T-helper 1 cell treated with Interleukin-12 subunit alpha and Interleukin-12 subunit beta and Interleukin-4 antibody, amounts not matched to agents 30 μg/mL and 1 μg/mL, for 36 hours (primary cell): ENCODE measurements around the gene ASAH2B.
A peak's percentile ranks its signal among the peaks of the same experiment; 100 is the strongest.
"Not testable (repeated sequence)": the region's sequence is repeated elsewhere in the genome, so short reads cannot be mapped to it uniquely, and the experiment has no call there.

Experiments used
- H3K27ac Mint-ChIP-seq: one replicate; pipeline ENCODE4 v1.8.0; 2021; ENCODE audit warnings: mild to moderate bottlenecking, mixed read lengths
- H3K27me3 Mint-ChIP-seq: one replicate; pipeline ENCODE4 v1.8.0; 2021; ENCODE audit warnings: low read depth, mixed read lengths
- H3K36me3 Mint-ChIP-seq: one replicate; pipeline ENCODE4 v1.8.0; 2021; ENCODE audit warnings: low read depth, mixed read lengths
- H3K4me1 Mint-ChIP-seq: one replicate; pipeline ENCODE4 v1.8.0; 2021; ENCODE audit warnings: low read depth, mixed read lengths
- H3K4me3 Mint-ChIP-seq: one replicate; pipeline ENCODE4 v1.8.0; 2021; ENCODE audit warnings: mild to moderate bottlenecking, moderate library complexity, mixed read lengths
- H3K9me3 Mint-ChIP-seq: one replicate; pipeline ENCODE4 v1.8.0; 2021; ENCODE audit warnings: mixed read lengths

ASAH2B gene

DNA sequence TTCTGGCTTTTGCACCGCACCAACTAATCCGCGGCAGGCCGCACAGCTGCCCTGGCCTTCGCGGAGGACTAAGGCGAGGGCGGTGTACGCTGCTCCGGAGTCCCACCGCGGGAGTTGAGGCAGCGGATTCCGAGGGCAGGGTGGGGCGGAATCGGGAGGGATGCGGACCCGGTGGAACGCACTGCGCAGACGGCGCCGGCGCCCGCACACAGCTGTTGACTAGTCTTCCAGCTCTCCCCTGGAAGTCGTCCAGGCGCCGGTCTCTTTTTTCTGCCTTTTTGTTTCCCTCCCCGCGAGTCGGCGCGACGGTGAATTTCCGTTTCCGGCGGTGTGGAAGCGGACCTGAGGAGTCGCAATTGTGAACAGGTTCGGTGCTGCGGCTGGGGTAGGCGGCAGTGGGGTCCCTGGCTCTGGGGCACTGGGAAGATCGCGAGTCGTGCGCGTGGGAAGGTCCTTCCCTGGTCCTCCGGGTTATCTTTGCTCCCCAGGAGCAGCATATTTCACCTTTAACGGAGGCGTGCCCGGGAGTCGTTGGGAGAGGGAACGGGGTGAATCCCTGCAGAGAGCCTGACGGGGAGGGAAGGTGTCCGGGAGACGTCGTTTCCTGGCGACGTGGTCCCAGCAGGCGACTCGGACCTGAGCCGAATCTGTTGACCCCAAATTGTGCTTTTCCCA is at the start of gene ASAH2B:
TSS of gene ASAH2B (plus strand) at position 319 of the 675 bp plus-strand sequence. CDS start 5,195 bp downstream, outside the sequence.
- no peaks in the 10 kb centered on the region for H3K9me3 Mint-ChIP-seq
- peak within 1 kb of the TSS; percentile 97 for H3K4me3 Mint-ChIP-seq
- H3K27ac Mint-ChIP-seq, result peak within 1 kb of the TSS; percentile 81
- H3K36me3 Mint-ChIP-seq, result peaks cover 3% of the 10 kb centered on the region
- peaks cover 24% of the 10 kb centered on the region for H3K27me3 Mint-ChIP-seq
- H3K4me1 Mint-ChIP-seq, result peaks cover 11% of the 10 kb centered on the region

DNA sequence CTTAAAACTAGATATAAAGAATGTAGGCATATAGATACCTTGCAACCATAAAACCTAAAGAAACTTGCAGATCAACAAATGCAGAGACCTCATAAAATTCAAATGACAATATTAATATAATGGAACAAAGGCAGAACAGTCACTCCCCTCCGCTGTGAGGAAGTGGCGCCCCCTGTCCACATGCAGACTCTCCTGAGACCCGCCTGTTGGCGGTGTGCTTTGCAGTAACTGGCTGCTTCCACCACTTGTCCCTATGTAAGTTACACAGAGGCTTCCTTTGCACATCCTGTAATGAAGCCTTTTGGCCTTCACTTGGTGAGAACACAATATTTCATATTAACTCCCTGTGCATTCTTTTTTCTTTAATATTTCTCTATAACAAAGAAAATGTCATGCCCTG is 41.9 kb upstream of the ASAH2B start:
- not testable (repeated sequence) for H3K9me3 Mint-ChIP-seq, H3K4me1 Mint-ChIP-seq, H3K4me3 Mint-ChIP-seq, H3K27me3 Mint-ChIP-seq, H3K27ac Mint-ChIP-seq, H3K36me3 Mint-ChIP-seq

DNA sequence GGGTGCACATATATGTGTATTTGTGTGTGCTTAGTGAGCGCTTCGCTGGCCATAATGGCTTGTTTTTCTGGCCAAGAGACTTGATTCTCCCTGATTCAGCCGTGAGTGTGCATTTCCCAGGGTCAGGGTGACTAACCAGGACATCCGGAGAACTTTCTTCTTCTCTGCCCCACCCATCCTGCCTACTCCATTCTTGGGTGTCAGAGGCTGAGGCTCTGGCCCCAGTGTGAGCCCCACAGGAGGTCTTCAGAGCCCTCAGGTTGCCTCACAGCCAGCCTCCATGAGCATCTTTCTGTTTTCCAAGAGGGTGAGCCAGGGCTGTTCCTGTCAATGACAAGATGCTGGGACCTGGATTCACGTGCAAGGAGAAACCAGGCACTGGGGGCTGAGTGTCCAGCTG is 37.8 kb upstream of the ASAH2B start:
- not testable (repeated sequence) for H3K27ac Mint-ChIP-seq, H3K27me3 Mint-ChIP-seq, H3K4me3 Mint-ChIP-seq, H3K4me1 Mint-ChIP-seq, H3K36me3 Mint-ChIP-seq, H3K9me3 Mint-ChIP-seq

DNA sequence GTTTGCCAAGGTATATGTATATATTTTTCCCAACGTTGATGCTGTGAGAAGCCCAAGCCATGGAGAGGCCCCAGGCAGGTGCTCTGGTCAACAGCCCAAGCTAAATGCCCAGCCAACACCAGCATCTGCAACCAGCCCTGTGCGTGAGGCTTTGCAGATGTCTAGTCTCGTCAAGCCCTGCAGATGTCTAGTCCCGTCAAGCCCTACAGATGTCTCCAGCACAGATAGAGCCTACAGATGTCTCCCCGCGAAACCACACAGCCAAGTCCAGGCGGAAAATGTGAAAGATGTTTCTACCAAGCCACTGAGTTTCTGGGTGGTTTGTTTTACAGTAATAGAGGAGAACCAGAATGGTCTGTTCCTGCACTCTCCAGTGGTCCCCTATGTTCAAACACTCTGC is 36.7 kb upstream of the ASAH2B start:
- not testable (repeated sequence) for H3K36me3 Mint-ChIP-seq, H3K27ac Mint-ChIP-seq, H3K4me1 Mint-ChIP-seq, H3K9me3 Mint-ChIP-seq, H3K4me3 Mint-ChIP-seq, H3K27me3 Mint-ChIP-seq

DNA sequence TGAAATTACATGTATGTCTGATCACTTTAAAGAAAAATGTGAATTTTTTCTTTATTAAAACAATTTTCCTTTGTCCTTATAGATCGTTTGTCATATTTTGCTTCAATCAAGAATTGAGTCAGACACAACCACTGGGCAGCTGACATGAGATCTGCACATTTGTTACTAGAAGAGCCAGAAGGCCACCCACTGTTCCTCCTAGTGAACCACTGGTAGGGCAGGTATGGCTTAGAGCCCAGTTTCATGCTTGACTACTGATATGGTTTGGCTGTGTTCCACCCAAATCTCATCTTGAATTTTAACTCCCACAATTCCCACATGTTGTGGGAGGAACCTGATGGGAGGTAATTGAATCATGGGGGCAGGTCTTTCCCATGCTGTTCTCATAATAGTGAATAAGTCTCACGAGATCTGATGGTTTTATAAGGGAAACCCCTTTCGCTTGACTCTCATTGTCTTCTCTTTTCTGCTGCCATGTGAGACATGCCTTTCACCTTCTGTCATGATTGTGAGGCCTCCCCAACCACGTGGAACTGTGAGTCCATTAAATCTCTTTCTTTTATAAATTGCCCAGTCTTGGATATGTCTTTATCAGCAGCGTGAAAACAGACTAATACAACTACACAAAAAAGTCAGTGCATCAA is 35.2 kb upstream of the ASAH2B start:
- H3K9me3 Mint-ChIP-seq, H3K36me3 Mint-ChIP-seq, H3K27ac Mint-ChIP-seq, H3K4me3 Mint-ChIP-seq, H3K4me1 Mint-ChIP-seq, H3K27me3 Mint-ChIP-seq: not testable (repeated sequence)

DNA sequence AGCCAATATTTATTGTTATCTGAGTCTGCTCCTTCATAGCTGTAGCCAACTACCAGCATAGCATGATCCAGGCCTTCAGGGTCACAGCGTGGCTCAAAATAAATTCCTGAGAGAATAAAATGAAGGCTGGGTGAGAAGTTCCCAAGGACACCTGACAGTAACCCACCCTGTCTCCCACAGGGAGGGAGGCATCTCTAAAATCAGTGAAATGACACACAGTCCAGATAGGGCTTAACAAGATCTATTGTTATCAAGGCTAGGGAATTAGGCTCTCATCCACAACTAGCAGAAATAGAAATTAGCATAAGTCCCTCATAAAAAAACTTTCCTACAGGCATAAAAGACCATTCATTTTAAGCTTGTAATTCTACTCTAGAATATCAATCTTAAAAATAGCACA is 33.7 kb upstream of the ASAH2B start:
- not testable (repeated sequence) for H3K9me3 Mint-ChIP-seq, H3K27ac Mint-ChIP-seq, H3K27me3 Mint-ChIP-seq, H3K4me3 Mint-ChIP-seq, H3K36me3 Mint-ChIP-seq, H3K4me1 Mint-ChIP-seq

DNA sequence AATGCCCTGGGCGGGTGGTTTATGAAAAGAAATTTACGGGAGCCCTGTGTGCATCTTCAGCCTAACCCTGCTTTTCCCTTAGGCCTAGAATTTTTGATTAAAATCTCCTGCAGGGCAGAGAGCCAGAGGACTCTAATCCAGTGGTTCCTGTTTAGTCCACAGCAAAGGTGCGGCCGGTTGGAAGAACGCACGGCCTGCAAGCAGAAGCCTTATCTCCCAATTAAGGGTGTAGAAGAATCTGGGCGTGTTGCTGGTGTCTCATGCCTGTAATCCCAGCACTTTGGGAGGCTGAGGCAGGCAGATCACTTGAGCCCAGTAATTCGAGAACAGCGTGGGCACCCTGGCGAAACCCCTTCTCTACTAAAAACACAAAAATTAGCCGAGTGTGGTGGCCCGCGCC is 29.5 kb upstream of the ASAH2B start:
- H3K4me3 Mint-ChIP-seq, H3K27me3 Mint-ChIP-seq, H3K36me3 Mint-ChIP-seq, H3K27ac Mint-ChIP-seq, H3K9me3 Mint-ChIP-seq, H3K4me1 Mint-ChIP-seq: not testable (repeated sequence)

DNA sequence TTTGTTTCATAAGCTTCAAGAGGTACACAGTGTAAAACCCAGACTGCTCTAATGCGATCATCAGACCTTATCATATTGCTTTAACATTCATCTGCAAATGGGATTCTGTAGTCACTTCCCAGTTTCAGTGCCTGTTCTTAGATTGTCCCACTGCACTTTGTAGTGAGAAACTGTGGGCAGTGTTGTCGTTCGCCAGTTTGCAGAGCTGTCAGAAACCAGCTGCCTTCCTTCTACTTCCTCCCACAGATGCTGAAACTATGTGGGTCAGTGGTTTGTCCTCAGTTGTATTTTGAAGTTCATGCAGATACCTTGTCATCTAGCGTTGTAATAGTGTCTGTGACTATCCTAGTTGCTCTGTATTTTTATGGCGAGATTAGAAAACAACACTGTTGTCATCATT is 15.9 kb upstream of the ASAH2B start:
- H3K9me3 Mint-ChIP-seq, H3K36me3 Mint-ChIP-seq, H3K4me1 Mint-ChIP-seq, H3K27ac Mint-ChIP-seq, H3K4me3 Mint-ChIP-seq: not testable (repeated sequence)
- peaks cover 36% of the 10 kb centered on the region for H3K27me3 Mint-ChIP-seq

DNA sequence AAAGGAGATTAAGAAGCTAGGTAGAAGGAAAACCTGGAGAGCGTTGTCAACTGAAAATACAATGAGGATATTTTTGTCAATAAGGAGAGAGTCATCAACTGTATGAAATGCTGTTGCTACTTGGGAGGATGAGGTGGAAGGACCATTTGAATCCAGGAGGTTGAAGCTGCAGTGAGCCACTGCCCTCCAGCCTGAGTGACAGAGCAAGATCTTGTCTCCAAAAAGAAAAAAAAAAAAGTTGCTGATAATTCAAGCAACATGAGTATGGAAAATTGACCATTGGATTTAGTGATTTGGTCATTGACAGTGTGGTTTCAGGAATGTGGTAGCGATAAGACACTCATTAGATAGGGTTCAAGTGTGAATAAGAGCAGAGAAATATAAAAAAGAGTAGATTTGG is 11.6 kb upstream of the ASAH2B start:
- H3K27me3 Mint-ChIP-seq, result peaks cover 44% of the 10 kb centered on the region
- H3K9me3 Mint-ChIP-seq, H3K4me3 Mint-ChIP-seq, H3K27ac Mint-ChIP-seq, H3K36me3 Mint-ChIP-seq, H3K4me1 Mint-ChIP-seq: not testable (repeated sequence)

DNA sequence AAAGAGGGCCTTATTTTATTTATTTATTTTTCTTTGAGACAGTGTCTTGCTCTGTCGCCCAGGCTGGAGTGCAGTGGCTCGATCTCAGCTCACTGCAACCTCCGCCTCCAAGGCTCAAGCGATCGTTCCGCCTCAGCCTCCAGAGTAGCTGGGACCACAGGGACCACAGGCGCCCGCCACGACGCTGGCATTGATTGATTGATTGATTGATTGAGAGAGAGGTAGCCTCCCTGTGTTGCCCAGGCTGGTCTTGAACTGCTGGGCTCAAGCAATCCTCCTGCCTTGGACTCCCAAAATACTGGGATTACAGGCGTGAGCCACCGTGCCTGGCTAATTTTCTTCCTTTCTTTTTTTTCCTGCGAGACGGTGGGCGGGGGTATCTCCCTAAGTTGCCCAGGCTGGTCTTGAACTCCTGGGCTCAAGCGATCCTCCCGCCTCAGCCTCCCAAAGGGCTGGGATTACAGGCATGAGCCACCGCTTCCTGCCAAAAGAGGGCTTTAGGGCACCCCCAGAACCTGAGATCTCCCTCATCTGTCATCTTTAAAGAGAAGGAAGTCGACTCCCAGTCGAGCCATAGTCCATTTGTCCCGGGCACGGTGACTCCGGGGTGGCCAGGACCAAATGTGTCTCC is 634 bp upstream of the ASAH2B start:
- Mint-ChIP-seq H3K27me3 (peaks cover 30% of the 10 kb centered on the region), H3K4me1 (peaks cover 11% of the 10 kb centered on the region), H3K4me3 (peak overlapping the region; percentile 97), H3K27ac (peak overlapping the region; percentile 58)
- not testable (repeated sequence) for H3K9me3 Mint-ChIP-seq, H3K36me3 Mint-ChIP-seq

DNA sequence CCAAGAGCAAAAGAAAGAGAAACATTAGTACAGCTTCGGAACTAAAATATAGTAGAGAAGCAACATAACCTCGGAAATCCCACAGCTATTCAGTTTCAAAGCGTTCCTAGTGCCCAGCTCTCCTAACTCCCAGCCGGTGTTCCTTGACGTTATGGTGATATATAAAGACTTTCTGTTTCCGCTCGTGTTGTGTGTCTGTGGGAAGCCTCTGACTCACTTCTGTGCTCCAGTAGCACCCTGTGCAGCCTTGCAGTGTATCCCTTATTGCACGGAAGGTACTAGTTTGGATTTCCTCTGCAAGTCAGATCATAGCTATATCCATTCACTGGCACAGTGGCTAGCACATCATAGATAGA is 535 bp downstream of the ASAH2B start:
- Mint-ChIP-seq H3K27me3 (peaks cover 19% of the 10 kb centered on the region), H3K9me3 (no peaks in the 10 kb centered on the region), H3K36me3 (peaks cover 3% of the 10 kb centered on the region), H3K4me1 (peaks cover 11% of the 10 kb centered on the region), H3K27ac (peak overlapping the region; percentile 81), H3K4me3 (peak overlapping the region; percentile 97)

DNA sequence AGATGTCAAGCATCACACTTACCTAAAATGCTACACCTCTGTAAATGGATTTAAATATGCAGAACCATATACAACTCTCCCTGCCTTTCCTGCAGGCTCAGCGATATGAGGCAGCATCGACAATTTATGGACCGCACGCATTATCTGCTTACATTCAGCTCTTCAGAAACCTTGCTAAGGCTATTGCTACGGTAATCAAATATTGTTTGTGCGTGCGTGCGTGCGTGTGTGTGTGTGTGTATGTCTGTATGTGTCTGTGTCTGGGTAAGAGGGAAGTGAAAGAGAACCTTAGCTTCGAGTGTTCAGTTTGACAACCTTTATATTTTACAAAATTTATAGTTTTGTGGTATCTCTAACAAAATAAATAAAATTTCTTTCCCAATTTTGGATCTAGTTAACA is 3.1 kb downstream of the ASAH2B start:
- not testable (repeated sequence) for H3K36me3 Mint-ChIP-seq, H3K27me3 Mint-ChIP-seq, H3K9me3 Mint-ChIP-seq, H3K4me3 Mint-ChIP-seq, H3K27ac Mint-ChIP-seq
- H3K4me1 Mint-ChIP-seq, result peaks cover 11% of the 10 kb centered on the region

DNA sequence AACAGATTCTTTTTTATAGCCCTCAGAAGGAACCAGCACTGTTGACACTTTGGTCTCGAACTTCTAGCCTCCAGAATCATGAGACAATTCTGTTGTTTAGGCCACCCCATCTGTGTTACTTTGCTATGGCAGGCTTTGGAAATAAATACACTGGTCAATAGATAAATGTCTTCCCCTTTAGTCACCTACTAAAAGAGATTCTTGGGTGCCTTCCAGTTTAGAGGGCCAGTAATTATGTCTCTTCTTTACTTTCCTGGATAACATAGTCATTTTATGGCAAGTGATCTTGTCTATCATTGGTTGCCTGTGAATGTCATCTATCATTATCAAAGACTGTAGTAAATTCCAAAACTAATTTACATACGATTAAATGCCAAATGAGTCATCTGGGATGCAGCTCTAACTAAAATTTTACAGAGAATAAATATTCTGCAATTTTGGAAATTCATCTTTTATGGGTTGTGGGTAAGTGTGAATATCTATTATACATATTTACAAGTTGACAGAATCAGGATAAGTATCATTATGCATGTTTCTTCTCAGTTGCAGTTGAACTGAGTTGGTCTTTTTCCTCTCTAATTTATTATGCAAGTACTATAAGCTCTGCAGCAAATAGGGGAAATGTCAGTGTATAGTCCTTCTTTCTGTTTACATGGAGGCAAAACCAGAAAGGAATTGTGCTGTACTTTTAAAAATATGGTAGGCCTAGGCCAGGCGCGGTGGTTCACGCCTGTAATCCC is 27.2 kb downstream of the ASAH2B start:
- H3K4me3 Mint-ChIP-seq, H3K27me3 Mint-ChIP-seq, H3K4me1 Mint-ChIP-seq, H3K36me3 Mint-ChIP-seq, H3K9me3 Mint-ChIP-seq, H3K27ac Mint-ChIP-seq: not testable (repeated sequence)

DNA sequence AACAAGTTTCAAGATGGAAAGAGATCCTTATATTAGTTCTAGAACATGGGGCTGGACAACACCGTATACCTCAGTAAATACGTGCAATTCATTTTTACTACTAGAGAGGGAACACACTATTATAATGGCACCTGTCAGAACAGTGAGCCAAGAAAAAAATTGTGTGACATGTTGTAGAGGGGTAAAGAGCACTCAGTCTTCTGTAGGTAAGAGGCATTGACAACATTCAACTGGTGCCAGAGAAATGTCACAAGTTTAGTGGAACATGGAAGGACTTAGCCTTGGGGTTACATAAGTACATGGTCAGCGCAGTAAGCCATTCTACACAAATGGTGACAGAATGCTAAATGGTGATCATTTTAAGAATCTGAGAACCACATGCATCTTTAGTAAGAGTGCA is 32.3 kb downstream of the ASAH2B start:
- H3K27me3 Mint-ChIP-seq, H3K4me3 Mint-ChIP-seq, H3K27ac Mint-ChIP-seq, H3K9me3 Mint-ChIP-seq, H3K4me1 Mint-ChIP-seq, H3K36me3 Mint-ChIP-seq: not testable (repeated sequence)

DNA sequence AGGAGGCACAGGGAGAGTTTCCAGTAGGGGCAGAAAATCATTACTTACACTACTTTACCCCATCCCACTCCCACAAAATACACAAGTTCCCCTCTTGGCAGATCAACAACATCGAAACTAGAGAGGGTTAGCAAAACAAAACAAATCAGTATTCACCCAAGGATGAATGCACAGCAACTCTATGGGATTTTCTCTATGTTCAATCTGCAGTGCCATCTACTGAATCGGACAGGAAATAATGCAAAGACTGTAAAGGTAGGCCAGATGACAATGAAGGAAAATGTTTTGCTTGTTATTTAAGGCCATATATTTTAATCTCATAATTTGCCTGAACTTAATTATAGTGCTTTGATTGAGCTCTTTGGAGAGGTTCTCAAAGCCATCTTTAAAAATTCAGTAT is 35.1 kb downstream of the ASAH2B start:
- not testable (repeated sequence) for H3K4me3 Mint-ChIP-seq, H3K36me3 Mint-ChIP-seq, H3K27me3 Mint-ChIP-seq, H3K4me1 Mint-ChIP-seq, H3K27ac Mint-ChIP-seq, H3K9me3 Mint-ChIP-seq
